DOHH2 (cell line): ENCODE measurements around the gene ROR2.

Experiments
- H3F3A ChIP-seq: fragments of 200-600 bp; sonication (generic), shearing (Covaris generic); 2 replicates; pipeline ENCODE4 v1.6.0; 2016; ENCODE audit warnings: antibody characterized with exemption, mild to moderate bottlenecking; ENCODE audit not compliant: control insufficient read depth, insufficient read depth
- H3K27ac ChIP-seq: fragments of 200-600 bp; sonication (generic); 2 replicates; pipeline ENCODE4 v1.5.1; 2014; ENCODE audit warnings: low read depth, mild to moderate bottlenecking, low read length, moderate library complexity
- H3K27me3 ChIP-seq: fragments of 200-600 bp; sonication (generic); 2 replicates; pipeline ENCODE4 v1.6.1; 2014; ENCODE audit warnings: mild to moderate bottlenecking, low read length, mixed read lengths; ENCODE audit not compliant: control insufficient read depth
- H3K36me3 ChIP-seq: fragments of 200-600 bp; sonication (generic); 2 replicates; pipeline ENCODE4 v1.6.1; 2014; ENCODE audit warnings: mild to moderate bottlenecking, low read length, moderate library complexity, mixed read lengths; ENCODE audit not compliant: control insufficient read depth
- H3K4me1 ChIP-seq: fragments of 200-600 bp; sonication (generic); 2 replicates; pipeline ENCODE4 v1.6.1; 2014; ENCODE audit warnings: mild to moderate bottlenecking, low read length, mixed read lengths; ENCODE audit not compliant: control insufficient read depth
- H3K4me2 ChIP-seq: fragments of 200-600 bp; sonication (generic); 2 replicates; pipeline ENCODE4 v1.6.0; 2014; ENCODE audit warnings: mild to moderate bottlenecking, low read length, moderate library complexity
- H3K4me3 ChIP-seq: fragments of 200-600 bp; sonication (generic); 2 replicates; pipeline ENCODE4 v1.5.1; 2014; ENCODE audit warnings: mild to moderate bottlenecking, low read length, mixed read lengths
- H3K79me2 ChIP-seq: fragments of 200-600 bp; sonication (generic); 2 replicates; pipeline ENCODE4 v1.6.1; 2014; ENCODE audit warnings: mild to moderate bottlenecking, low read length, mixed read lengths; ENCODE audit not compliant: control insufficient read depth
- H3K9me2 ChIP-seq: fragments of 200-600 bp; sonication (generic); replicated peaks from 2 replicates; pipeline ENCODE4 v1.6.1; 2014; ENCODE audit warnings: mild to moderate bottlenecking, low read length, mixed read lengths; ENCODE audit not compliant: control insufficient read depth
- H3K9me3 ChIP-seq: fragments of 200-600 bp; sonication (generic); 2 replicates; pipeline ENCODE4 v1.6.1; 2014; ENCODE audit warnings: antibody characterized with exemption, low read length, mixed read lengths; ENCODE audit not compliant: control insufficient read depth, insufficient read depth
- H4K20me1 ChIP-seq: fragments of 200-600 bp; sonication (generic); 2 replicates; pipeline ENCODE4 v1.6.0; 2014; ENCODE audit warnings: low read depth, mild to moderate bottlenecking, antibody characterized with exemption, low read length, moderate library complexity; ENCODE audit not compliant: control insufficient read depth, insufficient read depth
- EZH2phosphoT487 ChIP-seq: fragments of 200-600 bp; sonication (generic); IDR thresholded peaks from 2 replicates; pipeline ENCODE4 v1.6.1; 2017; ENCODE audit warnings: borderline replicate concordance, mild to moderate bottlenecking, antibody characterized with exemption, low read length, moderate library complexity, mixed read lengths
- TF ChIP-seq, protein P1 (sequence below): fragments of 200-600 bp; sonication (generic); IDR thresholded peaks from one replicate; pipeline ENCODE4 v1.5.1; 2014; ENCODE audit warnings: antibody characterized with exemption, mild to moderate bottlenecking, low read depth, low read length; ENCODE audit not compliant: poor library complexity, severe bottlenecking

The ROR2 gene

GRCh38 chr9:91834740-91835139 is 115.3 kb downstream of the ROR2 start:
- H3K4me2 ChIP-seq: no peak overlapping the region
- H3K79me2 ChIP-seq: no peaks in the 10 kb centered on the region
- no peak overlapping the region for H3K27ac ChIP-seq
- TF ChIP-seq, protein P1, sequence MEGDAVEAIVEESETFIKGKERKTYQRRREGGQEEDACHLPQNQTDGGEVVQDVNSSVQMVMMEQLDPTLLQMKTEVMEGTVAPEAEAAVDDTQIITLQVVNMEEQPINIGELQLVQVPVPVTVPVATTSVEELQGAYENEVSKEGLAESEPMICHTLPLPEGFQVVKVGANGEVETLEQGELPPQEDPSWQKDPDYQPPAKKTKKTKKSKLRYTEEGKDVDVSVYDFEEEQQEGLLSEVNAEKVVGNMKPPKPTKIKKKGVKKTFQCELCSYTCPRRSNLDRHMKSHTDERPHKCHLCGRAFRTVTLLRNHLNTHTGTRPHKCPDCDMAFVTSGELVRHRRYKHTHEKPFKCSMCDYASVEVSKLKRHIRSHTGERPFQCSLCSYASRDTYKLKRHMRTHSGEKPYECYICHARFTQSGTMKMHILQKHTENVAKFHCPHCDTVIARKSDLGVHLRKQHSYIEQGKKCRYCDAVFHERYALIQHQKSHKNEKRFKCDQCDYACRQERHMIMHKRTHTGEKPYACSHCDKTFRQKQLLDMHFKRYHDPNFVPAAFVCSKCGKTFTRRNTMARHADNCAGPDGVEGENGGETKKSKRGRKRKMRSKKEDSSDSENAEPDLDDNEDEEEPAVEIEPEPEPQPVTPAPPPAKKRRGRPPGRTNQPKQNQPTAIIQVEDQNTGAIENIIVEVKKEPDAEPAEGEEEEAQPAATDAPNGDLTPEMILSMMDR: no peak
- TF ChIP-seq EZH2phosphoT487: no peak
- no peaks in the 10 kb centered on the region for H3K4me1 ChIP-seq
- no peaks in the 10 kb centered on the region for H3K9me3 ChIP-seq
- no peak overlapping the region for H3K4me3 ChIP-seq
- H3F3A ChIP-seq: no peaks in the 10 kb centered on the region
- no peaks in the 10 kb centered on the region for H4K20me1 ChIP-seq
- H3K9me2 ChIP-seq: no peaks in the 10 kb centered on the region
- no peaks in the 10 kb centered on the region for H3K36me3 ChIP-seq
- H3K27me3 ChIP-seq: peaks cover 7% of the 10 kb centered on the region; the same call in 1 of the 2 replicates

GRCh38 chr9:91833878-91834255 is 116.2 kb downstream of the ROR2 start:
- no peaks in the 10 kb centered on the region for H3K4me1 ChIP-seq
- H3K27ac ChIP-seq: no peak overlapping the region
- no peak overlapping the region for H3K4me2 ChIP-seq
- H3K79me2 ChIP-seq: no peaks in the 10 kb centered on the region
- H3K9me3 ChIP-seq: no peaks in the 10 kb centered on the region
- H3F3A ChIP-seq: no peaks in the 10 kb centered on the region
- H3K4me3 ChIP-seq: no peak overlapping the region
- H3K9me2 ChIP-seq: no peaks in the 10 kb centered on the region
- H4K20me1 ChIP-seq: no peaks in the 10 kb centered on the region
- H3K27me3 ChIP-seq: peaks cover 7% of the 10 kb centered on the region; the same call in 1 of the 2 replicates
- TF ChIP-seq, protein P1: no peak
- TF ChIP-seq EZH2phosphoT487: no peak
- H3K36me3 ChIP-seq: no peaks in the 10 kb centered on the region

DNA sequence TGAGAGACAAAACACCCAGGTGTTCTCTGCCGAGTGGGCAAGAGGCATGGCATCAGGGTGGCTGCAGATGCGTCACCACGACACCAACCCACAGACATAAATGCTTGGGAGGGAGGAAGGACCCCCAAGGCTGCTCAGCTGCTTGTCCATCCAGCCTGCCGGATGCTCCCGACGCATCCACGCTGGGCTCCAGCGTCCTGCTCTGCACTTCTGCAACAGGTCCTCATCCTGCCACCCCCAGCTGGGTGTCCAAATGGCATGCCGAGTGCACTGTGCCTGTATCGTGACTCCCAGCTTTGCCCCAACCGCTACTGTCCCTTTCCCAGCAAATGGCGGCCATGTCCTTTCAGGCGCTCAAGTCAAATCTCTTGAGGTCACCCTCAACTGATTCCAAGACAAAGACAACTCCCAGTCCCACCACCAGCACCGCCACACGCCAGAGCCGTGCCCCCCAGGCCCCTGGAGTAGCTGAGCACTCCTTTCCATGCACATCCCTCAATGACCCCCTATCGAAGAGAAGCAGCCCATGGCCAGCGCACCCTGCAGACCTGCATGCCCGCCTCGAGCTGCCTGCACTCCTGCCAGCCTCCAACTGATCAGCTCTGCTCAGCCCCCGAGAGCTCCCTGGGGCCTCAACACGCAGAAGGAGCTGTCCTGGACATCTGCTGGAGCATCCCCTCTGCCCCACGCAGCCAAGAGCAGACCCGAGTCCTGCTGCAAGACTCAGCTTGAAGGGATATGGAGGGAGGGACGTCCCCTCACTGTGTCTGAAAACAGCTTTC is 116.7 kb downstream of the ROR2 start:
- TF ChIP-seq EZH2phosphoT487: no peak
- TF ChIP-seq, protein P1: no peak
- Histone ChIP-seq H3F3A (no peaks in the 10 kb centered on the region), H3K27ac (no peak overlapping the region), H3K4me3 (no peak overlapping the region), H3K4me2 (no peak overlapping the region), H3K9me2 (no peaks in the 10 kb centered on the region), H3K9me3 (no peaks in the 10 kb centered on the region), H3K36me3 (no peaks in the 10 kb centered on the region), H4K20me1 (no peaks in the 10 kb centered on the region), H3K27me3 (peaks cover 7% of the 10 kb centered on the region; the same call in 1 of the 2 replicates), H3K4me1 (no peaks in the 10 kb centered on the region), H3K79me2 (no peaks in the 10 kb centered on the region)
